GM10266 (cell line): ENCODE measurements around the gene SEMA3E.
A peak's percentile ranks its signal among the peaks of the same experiment; 100 is the strongest.
"Not testable (repeated sequence)": the region's sequence is repeated elsewhere in the genome, so short reads cannot be mapped to it uniquely, and the experiment has no call there.

Experiments
- DNase-seq: peaks from one replicate; pipeline ENCODE4 v3.0.0; 2012; ENCODE audit errors: extremely low spot score
- CTCF ChIP-seq: IDR thresholded peaks from 2 replicates; pipeline ENCODE4 v1.5.1; 2012; ENCODE audit warnings: mild to moderate bottlenecking, low read depth; ENCODE audit not compliant: control insufficient read depth, insufficient read depth; ENCODE audit errors: missing control alignments

SEMA3E gene

GRCh38 chr7:83559887-83560286 lies 89.1 kb downstream of the SEMA3E start:
- no peak for DNase-seq
- TF ChIP-seq CTCF = no peak

GRCh38 chr7:83552556-83552955 lies 96.4 kb downstream of the SEMA3E start:
- DNase-seq = not testable (repeated sequence)

GRCh38 chr7:83550100-83550499 lies 98.8 kb downstream of the SEMA3E start:
- TF ChIP-seq CTCF = no peak
- DNase-seq = no peak

- TF ChIP-seq CTCF = no peak
- DNase-seq = no peak
Measured at GRCh38 chr7:83548250-83548649, 100.7 kb downstream of the SEMA3E start.

GRCh38 chr7:83547526-83547925 lies 101.4 kb downstream of the SEMA3E start:
- peak; percentile 4 for DNase-seq
- no peak for TF ChIP-seq CTCF

GRCh38 chr7:83546586-83546985 lies 102.4 kb downstream of the SEMA3E start:
- TF ChIP-seq CTCF = no peak
- DNase-seq = no peak

- no peak for TF ChIP-seq CTCF
- no peak for DNase-seq
Measured at GRCh38 chr7:83541187-83541960, 107.6 kb downstream of the SEMA3E start.

- DNase-seq = no peak
- TF ChIP-seq CTCF = no peak
Measured at GRCh38 chr7:83534488-83534887, 114.5 kb downstream of the SEMA3E start.
